GM23338 (cell line): ENCODE data around the gene SUSD4. TPM values are rescaled to one million over a fixed set of nuclear protein-coding genes. Genes with fewer than 3 reads are reported as not detected.

Source experiments
- ATAC-seq: fragments of 200-7000 bp; cut with Tn5 transposase; 3 replicates; pipeline ENCODE4 v1.9.1; 2020
- DNase-seq: peaks from one replicate; pipeline ENCODE4 v3.0.0-alpha.2; 2015; ENCODE audit warnings: low spot score
- H2AFZ ChIP-seq: fragments of 200-600 bp; sonication (generic); 2 replicates; pipeline ENCODE4 v1.8.0; 2016; ENCODE audit warnings: antibody characterized with exemption, mild to moderate bottlenecking, moderate library complexity
- H3F3A ChIP-seq: fragments of 200-600 bp; sonication (generic); replicated peaks from 2 replicates; pipeline ENCODE4 v1.8.0; 2017; ENCODE audit warnings: antibody characterized with exemption, mixed run types, low read depth
- H3K27ac ChIP-seq: fragments of 200-600 bp; sonication (generic); 2 replicates; pipeline ENCODE4 v1.6.1; 2016; ENCODE audit warnings: low read depth
- H3K27me3 ChIP-seq: fragments of 200-600 bp; sonication (generic); 2 replicates; pipeline ENCODE4 v1.8.0; 2016; ENCODE audit warnings: mild to moderate bottlenecking, mixed run types, moderate library complexity; ENCODE audit not compliant: insufficient read depth
- H3K36me3 ChIP-seq: fragments of 200-600 bp; sonication (generic); 2 replicates; pipeline ENCODE4 v1.8.0; 2016; ENCODE audit warnings: mild to moderate bottlenecking; ENCODE audit not compliant: insufficient read depth
- H3K4me1 ChIP-seq: fragments of 200-600 bp; sonication (generic); 2 replicates; pipeline ENCODE4 v1.8.0; 2016; ENCODE audit warnings: mild to moderate bottlenecking, moderate library complexity; ENCODE audit not compliant: insufficient read depth
- H3K4me2 ChIP-seq: fragments of 200-600 bp; sonication (generic); 2 replicates; pipeline ENCODE4 v1.7.1; 2017; ENCODE audit warnings: mixed run types
- H3K4me3 ChIP-seq: fragments of 200-600 bp; sonication (generic); 2 replicates; pipeline ENCODE4 v1.6.1; 2016; ENCODE audit warnings: mixed run types
- H3K79me2 ChIP-seq: fragments of 200-600 bp; sonication (generic); replicated peaks from 2 replicates; pipeline ENCODE4 v1.8.0; 2017; ENCODE audit warnings: mild to moderate bottlenecking; ENCODE audit not compliant: insufficient read depth
- H3K9me2 ChIP-seq: fragments of 200-600 bp; sonication (generic); 2 replicates; pipeline ENCODE4 v1.8.0; 2017; ENCODE audit not compliant: insufficient read depth
- H4K20me1 ChIP-seq: fragments of 200-600 bp; sonication (generic); replicated peaks from 2 replicates; pipeline ENCODE4 v1.8.0; 2017; ENCODE audit warnings: mild to moderate bottlenecking; ENCODE audit not compliant: insufficient read depth
- H3K27ac Mint-ChIP-seq: 2 replicates; pipeline ENCODE4 v1.8.0; 2020; ENCODE audit warnings: inconsistent platforms, mild to moderate bottlenecking, moderate library complexity, mixed read lengths
- H3K27me3 Mint-ChIP-seq: 3 replicates; pipeline ENCODE4 v1.8.0; 2022; ENCODE audit warnings: low read depth, mild to moderate bottlenecking, moderate library complexity, mixed read lengths, inconsistent platforms; ENCODE audit not compliant: insufficient read depth, poor library complexity
- H3K36me3 Mint-ChIP-seq: 3 replicates; pipeline ENCODE4 v1.8.0; 2021; ENCODE audit warnings: low read depth, mild to moderate bottlenecking, inconsistent platforms, moderate library complexity, mixed read lengths
- H3K4me1 Mint-ChIP-seq: 3 replicates; pipeline ENCODE4 v1.8.0; 2020; ENCODE audit warnings: mild to moderate bottlenecking, inconsistent platforms, mixed read lengths
- H3K4me3 Mint-ChIP-seq: 3 replicates; pipeline ENCODE4 v1.8.0; 2021; ENCODE audit warnings: moderate library complexity, mild to moderate bottlenecking, inconsistent platforms, mixed read lengths
- H3K9me3 Mint-ChIP-seq: 3 replicates; pipeline ENCODE4 v1.8.0; 2020; ENCODE audit warnings: moderate library complexity, mild to moderate bottlenecking, inconsistent platforms, mixed read lengths
- EZH2phosphoT487 ChIP-seq: fragments of 200-600 bp; sonication (generic); IDR thresholded peaks from one replicate; pipeline ENCODE4 v1.8.1; 2018; ENCODE audit warnings: antibody characterized with exemption; ENCODE audit not compliant: unreplicated experiment
- POLR2AphosphoS5 ChIP-seq: IDR thresholded peaks from 2 replicates; pipeline ENCODE4 v1.6.1; 2016; ENCODE audit warnings: antibody characterized with exemption, low read depth
- ZNF114 ChIP-seq: fragments of 250-450 bp; sonication (Bioruptor Pico); IDR thresholded peaks from 2 replicates; pipeline ENCODE4 v1.5.0; 2020; ENCODE audit warnings: mild to moderate bottlenecking, moderate library complexity
- polyA plus RNA-seq: library from polyadenylated mRNA; unstranded; fragments of >200 nt; fragmentation: Nextera tagmentation; extraction: Ambion mirVana; gene quantifications from 2 replicates; pipeline ENCODE4 v1.2.1, GENCODE V29; 2016
- total RNA-seq: library from RNA; depleted of rRNA; stranded (reverse); fragments of >200 nt; shearing (Covaris generic); gene quantifications from 2 replicates; pipeline ENCODE4 v1.2.3, GENCODE V29; 2014
- TF ChIP-seq, protein P1 (sequence below): IDR thresholded peaks from 2 replicates; pipeline ENCODE4 v1.6.1; 2016; ENCODE audit warnings: antibody characterized with exemption
- TF ChIP-seq, protein P2 (sequence below), 2 experiments: fragments of 200-600 bp in 1 of 2; sonication (generic) in 1 of 2; conservative IDR thresholded peaks; 2 replicates each; pipeline versions ENCODE4 v1.5.1 to v1.6.1; 2016 to 2017; ENCODE audit warnings: antibody characterized with exemption in 2 of 2, low read depth in 2 of 2, mild to moderate bottlenecking in 2 of 2, moderate library complexity in 1 of 2
- TF ChIP-seq, protein P3 (sequence below): IDR thresholded peaks from one replicate; pipeline ENCODE4 v1.6.1; 2018; ENCODE audit warnings: antibody characterized with exemption; ENCODE audit not compliant: unreplicated experiment
- TF ChIP-seq, protein P4 (sequence below): fragments of 250-450 bp; sonication (Bioruptor Pico); IDR thresholded peaks from 2 replicates; pipeline ENCODE4 v1.5.0; 2020; ENCODE audit warnings: mild to moderate bottlenecking, moderate library complexity

The SUSD4 gene
- total and polyA plus RNA-seq, 2 experiments from 2014 or later, result 2.3 to 3.6 TPM

DNA sequence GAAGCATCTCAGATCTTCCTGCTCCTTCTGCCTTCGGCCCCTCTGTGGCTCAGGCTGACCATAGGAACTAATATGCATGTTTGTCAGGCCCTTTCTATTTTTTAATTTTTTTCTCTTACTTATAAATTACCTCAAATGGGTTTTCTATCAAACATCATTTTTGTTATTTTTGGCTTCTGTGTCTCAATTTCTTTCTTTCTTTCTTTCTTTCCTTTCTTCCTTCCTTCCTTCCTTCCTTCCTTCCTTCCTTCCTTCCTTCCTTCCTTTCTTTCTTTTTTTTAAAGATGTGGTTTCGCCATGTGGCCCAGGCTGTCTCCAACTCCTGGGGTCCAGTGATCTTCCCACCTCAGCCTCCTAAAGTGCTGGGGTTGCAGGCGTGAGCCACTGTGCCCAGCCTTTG lies 184.7 kb downstream of the SUSD4 start:
- H3K27ac Mint-ChIP-seq, result no peak overlapping the region
- Histone ChIP-seq H3K9me2 (no peaks in the 10 kb centered on the region), H3K79me2 (no peaks in the 10 kb centered on the region), H3K4me3 (no peak overlapping the region), H3K4me1 (no peaks in the 10 kb centered on the region), H3K4me2 (no peak overlapping the region), H4K20me1 (no peaks in the 10 kb centered on the region), H2AFZ (no peak overlapping the region), H3F3A (no peaks in the 10 kb centered on the region), H3K27ac (no peak overlapping the region), H3K27me3 (no peaks in the 10 kb centered on the region), H3K36me3 (no peaks in the 10 kb centered on the region)
- no peak for TF ChIP-seq ZNF114 (CRISPR knock-in tag)
- TF ChIP-seq POLR2AphosphoS5, result no peak
- TF ChIP-seq, protein P1, sequence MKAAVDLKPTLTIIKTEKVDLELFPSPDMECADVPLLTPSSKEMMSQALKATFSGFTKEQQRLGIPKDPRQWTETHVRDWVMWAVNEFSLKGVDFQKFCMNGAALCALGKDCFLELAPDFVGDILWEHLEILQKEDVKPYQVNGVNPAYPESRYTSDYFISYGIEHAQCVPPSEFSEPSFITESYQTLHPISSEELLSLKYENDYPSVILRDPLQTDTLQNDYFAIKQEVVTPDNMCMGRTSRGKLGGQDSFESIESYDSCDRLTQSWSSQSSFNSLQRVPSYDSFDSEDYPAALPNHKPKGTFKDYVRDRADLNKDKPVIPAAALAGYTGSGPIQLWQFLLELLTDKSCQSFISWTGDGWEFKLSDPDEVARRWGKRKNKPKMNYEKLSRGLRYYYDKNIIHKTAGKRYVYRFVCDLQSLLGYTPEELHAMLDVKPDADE, result no peak
- TF ChIP-seq EZH2phosphoT487, result no peak
- TF ChIP-seq, protein P2, sequence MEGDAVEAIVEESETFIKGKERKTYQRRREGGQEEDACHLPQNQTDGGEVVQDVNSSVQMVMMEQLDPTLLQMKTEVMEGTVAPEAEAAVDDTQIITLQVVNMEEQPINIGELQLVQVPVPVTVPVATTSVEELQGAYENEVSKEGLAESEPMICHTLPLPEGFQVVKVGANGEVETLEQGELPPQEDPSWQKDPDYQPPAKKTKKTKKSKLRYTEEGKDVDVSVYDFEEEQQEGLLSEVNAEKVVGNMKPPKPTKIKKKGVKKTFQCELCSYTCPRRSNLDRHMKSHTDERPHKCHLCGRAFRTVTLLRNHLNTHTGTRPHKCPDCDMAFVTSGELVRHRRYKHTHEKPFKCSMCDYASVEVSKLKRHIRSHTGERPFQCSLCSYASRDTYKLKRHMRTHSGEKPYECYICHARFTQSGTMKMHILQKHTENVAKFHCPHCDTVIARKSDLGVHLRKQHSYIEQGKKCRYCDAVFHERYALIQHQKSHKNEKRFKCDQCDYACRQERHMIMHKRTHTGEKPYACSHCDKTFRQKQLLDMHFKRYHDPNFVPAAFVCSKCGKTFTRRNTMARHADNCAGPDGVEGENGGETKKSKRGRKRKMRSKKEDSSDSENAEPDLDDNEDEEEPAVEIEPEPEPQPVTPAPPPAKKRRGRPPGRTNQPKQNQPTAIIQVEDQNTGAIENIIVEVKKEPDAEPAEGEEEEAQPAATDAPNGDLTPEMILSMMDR (conservative IDR thresholded peaks at IDR 0.05; ENCODE audit: low read depth in 2 of 2), result no peak
- TF ChIP-seq, protein P3, sequence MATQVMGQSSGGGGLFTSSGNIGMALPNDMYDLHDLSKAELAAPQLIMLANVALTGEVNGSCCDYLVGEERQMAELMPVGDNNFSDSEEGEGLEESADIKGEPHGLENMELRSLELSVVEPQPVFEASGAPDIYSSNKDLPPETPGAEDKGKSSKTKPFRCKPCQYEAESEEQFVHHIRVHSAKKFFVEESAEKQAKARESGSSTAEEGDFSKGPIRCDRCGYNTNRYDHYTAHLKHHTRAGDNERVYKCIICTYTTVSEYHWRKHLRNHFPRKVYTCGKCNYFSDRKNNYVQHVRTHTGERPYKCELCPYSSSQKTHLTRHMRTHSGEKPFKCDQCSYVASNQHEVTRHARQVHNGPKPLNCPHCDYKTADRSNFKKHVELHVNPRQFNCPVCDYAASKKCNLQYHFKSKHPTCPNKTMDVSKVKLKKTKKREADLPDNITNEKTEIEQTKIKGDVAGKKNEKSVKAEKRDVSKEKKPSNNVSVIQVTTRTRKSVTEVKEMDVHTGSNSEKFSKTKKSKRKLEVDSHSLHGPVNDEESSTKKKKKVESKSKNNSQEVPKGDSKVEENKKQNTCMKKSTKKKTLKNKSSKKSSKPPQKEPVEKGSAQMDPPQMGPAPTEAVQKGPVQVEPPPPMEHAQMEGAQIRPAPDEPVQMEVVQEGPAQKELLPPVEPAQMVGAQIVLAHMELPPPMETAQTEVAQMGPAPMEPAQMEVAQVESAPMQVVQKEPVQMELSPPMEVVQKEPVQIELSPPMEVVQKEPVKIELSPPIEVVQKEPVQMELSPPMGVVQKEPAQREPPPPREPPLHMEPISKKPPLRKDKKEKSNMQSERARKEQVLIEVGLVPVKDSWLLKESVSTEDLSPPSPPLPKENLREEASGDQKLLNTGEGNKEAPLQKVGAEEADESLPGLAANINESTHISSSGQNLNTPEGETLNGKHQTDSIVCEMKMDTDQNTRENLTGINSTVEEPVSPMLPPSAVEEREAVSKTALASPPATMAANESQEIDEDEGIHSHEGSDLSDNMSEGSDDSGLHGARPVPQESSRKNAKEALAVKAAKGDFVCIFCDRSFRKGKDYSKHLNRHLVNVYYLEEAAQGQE, result no peak
- TF ChIP-seq, protein P4, sequence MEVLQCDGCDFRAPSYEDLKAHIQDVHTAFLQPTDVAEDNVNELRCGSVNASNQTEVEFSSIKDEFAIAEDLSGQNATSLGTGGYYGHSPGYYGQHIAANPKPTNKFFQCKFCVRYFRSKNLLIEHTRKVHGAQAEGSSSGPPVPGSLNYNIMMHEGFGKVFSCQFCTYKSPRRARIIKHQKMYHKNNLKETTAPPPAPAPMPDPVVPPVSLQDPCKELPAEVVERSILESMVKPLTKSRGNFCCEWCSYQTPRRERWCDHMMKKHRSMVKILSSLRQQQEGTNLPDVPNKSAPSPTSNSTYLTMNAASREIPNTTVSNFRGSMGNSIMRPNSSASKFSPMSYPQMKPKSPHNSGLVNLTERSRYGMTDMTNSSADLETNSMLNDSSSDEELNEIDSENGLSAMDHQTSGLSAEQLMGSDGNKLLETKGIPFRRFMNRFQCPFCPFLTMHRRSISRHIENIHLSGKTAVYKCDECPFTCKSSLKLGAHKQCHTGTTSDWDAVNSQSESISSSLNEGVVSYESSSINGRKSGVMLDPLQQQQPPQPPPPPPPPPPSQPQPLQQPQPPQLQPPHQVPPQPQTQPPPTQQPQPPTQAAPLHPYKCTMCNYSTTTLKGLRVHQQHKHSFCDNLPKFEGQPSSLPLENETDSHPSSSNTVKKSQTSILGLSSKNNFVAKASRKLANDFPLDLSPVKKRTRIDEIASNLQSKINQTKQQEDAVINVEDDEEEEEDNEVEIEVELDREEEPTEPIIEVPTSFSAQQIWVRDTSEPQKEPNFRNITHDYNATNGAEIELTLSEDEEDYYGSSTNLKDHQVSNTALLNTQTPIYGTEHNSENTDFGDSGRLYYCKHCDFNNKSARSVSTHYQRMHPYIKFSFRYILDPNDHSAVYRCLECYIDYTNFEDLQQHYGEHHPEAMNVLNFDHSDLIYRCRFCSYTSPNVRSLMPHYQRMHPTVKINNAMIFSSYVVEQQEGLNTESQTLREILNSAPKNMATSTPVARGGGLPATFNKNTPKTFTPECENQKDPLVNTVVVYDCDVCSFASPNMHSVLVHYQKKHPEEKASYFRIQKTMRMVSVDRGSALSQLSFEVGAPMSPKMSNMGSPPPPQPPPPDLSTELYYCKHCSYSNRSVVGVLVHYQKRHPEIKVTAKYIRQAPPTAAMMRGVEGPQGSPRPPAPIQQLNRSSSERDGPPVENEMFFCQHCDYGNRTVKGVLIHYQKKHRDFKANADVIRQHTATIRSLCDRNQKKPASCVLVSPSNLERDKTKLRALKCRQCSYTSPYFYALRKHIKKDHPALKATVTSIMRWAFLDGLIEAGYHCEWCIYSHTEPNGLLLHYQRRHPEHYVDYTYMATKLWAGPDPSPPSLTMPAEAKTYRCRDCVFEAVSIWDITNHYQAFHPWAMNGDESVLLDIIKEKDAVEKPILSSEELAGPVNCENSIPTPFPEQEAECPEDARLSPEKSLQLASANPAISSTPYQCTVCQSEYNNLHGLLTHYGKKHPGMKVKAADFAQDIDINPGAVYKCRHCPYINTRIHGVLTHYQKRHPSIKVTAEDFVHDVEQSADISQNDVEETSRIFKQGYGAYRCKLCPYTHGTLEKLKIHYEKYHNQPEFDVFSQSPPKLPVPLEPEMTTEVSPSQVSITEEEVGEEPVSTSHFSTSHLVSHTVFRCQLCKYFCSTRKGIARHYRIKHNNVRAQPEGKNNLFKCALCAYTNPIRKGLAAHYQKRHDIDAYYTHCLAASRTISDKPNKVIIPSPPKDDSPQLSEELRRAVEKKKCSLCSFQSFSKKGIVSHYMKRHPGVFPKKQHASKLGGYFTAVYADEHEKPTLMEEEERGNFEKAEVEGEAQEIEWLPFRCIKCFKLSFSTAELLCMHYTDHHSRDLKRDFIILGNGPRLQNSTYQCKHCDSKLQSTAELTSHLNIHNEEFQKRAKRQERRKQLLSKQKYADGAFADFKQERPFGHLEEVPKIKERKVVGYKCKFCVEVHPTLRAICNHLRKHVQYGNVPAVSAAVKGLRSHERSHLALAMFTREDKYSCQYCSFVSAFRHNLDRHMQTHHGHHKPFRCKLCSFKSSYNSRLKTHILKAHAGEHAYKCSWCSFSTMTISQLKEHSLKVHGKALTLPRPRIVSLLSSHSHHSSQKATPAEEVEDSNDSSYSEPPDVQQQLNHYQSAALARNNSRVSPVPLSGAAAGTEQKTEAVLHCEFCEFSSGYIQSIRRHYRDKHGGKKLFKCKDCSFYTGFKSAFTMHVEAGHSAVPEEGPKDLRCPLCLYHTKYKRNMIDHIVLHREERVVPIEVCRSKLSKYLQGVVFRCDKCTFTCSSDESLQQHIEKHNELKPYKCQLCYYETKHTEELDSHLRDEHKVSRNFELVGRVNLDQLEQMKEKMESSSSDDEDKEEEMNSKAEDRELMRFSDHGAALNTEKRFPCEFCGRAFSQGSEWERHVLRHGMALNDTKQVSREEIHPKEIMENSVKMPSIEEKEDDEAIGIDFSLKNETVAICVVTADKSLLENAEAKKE (CRISPR knock-in tag), result no peak
- ATAC-seq (no peak), DNase-seq (no peak)
- H3K9me3 Mint-ChIP-seq, result no peaks in the 10 kb centered on the region
- H3K27me3 Mint-ChIP-seq, result peaks cover 5% of the 10 kb centered on the region
- no peaks in the 10 kb centered on the region for H3K36me3 Mint-ChIP-seq
- peaks cover 15% of the 10 kb centered on the region for H3K4me1 Mint-ChIP-seq
- no peak overlapping the region for H3K4me3 Mint-ChIP-seq
